Fibroblast of lung (primary cell): Measurements from ENCODE around the gene TDRD7. TPM values are rescaled to one million over a fixed set of nuclear protein-coding genes. Genes with fewer than 3 reads are reported as not detected.

Source experiments
- DNase-seq, 2 donors: peaks; one replicate each; pipeline versions ENCODE4 v3.0.0 to v3.0.0-alpha.2; 2010; ENCODE audit warnings: low read depth in 2 of 2
- H2AFZ ChIP-seq: 2 replicates; pipeline ENCODE4 v1.5.1; 2012; ENCODE audit warnings: low read length, control low read depth, inconsistent platforms
- H3K27ac ChIP-seq: 2 replicates; pipeline ENCODE4 v1.5.1; 2011; ENCODE audit warnings: low read length, control low read depth; ENCODE audit not compliant: insufficient read depth
- H3K27me3 ChIP-seq: 2 replicates; pipeline ENCODE4 v1.5.1; 2011; ENCODE audit warnings: mild to moderate bottlenecking, low read length; ENCODE audit not compliant: control insufficient read depth, insufficient read depth
- H3K36me3 ChIP-seq: 2 replicates; pipeline ENCODE4 v1.5.1; 2011; ENCODE audit warnings: low read length; ENCODE audit not compliant: control insufficient read depth, insufficient read depth
- H3K4me1 ChIP-seq: 2 replicates; pipeline ENCODE4 v1.5.1; 2011; ENCODE audit warnings: low read length; ENCODE audit not compliant: control insufficient read depth, insufficient read depth; ENCODE audit errors: extremely low read depth
- H3K4me2 ChIP-seq: 2 replicates; pipeline ENCODE4 v1.5.1; 2011; ENCODE audit warnings: low read length, control low read depth; ENCODE audit not compliant: insufficient read depth; ENCODE audit errors: extremely low read depth
- H3K4me3 ChIP-seq, 4 experiments: fragments of 200-600 bp in 1 of 4; sonication (generic) in 1 of 4; replicated peaks in 1 of 4; 2 replicates each; pipeline ENCODE4 v1.5.1; 2011 to 2016; ENCODE audit warnings: low read length in 4 of 4, low read depth in 3 of 4, mild to moderate bottlenecking in 3 of 4, control low read depth in 2 of 4, inconsistent platforms in 1 of 4, mixed read lengths in 1 of 4; ENCODE audit not compliant: insufficient read depth in 1 of 4; ENCODE audit errors: control extremely low read depth in 1 of 4
- H3K79me2 ChIP-seq: 2 replicates; pipeline ENCODE4 v1.5.1; 2012; ENCODE audit warnings: mild to moderate bottlenecking, low read length, inconsistent platforms; ENCODE audit not compliant: control insufficient read depth, insufficient read depth
- H3K9ac ChIP-seq: 2 replicates; pipeline ENCODE4 v1.5.1; 2011; ENCODE audit warnings: mild to moderate bottlenecking, low read length, control low read depth; ENCODE audit not compliant: insufficient read depth
- H3K9me3 ChIP-seq: 2 replicates; pipeline ENCODE4 v1.5.1; 2012; ENCODE audit warnings: low read depth, low read length; ENCODE audit not compliant: control insufficient read depth, insufficient read depth
- H4K20me1 ChIP-seq: 2 replicates; pipeline ENCODE4 v1.5.1; 2011; ENCODE audit warnings: low read length; ENCODE audit not compliant: control insufficient read depth, insufficient read depth; ENCODE audit errors: extremely low read depth
- CTCF ChIP-seq, 2 donors: IDR thresholded peaks in 1 of 2; conservative IDR thresholded peaks in 1 of 2; 1 replicate in 1 of 2; 2 replicates in 1 of 2; pipeline ENCODE4 v1.5.1; 2011 to 2012; ENCODE audit warnings: low read length in 2 of 2, control low read depth in 1 of 2, inconsistent platforms in 1 of 2, low read depth in 1 of 2, mild to moderate bottlenecking in 1 of 2
- EZH2 ChIP-seq: IDR thresholded peaks from 2 replicates; pipeline ENCODE4 v1.5.1; 2012; ENCODE audit warnings: low read length, control low read depth, mild to moderate bottlenecking; ENCODE audit errors: missing control alignments
- polyA plus RNA-seq, 2 donors: library from polyadenylated mRNA; depleted of rRNA in 1 of 2; stranded (reverse) in 1 of 2; unstranded in 1 of 2; fragments of >200 nt; gene quantifications; 2 replicates each; pipeline ENCODE4 v1.2.1, GENCODE V29; 2011 to 2012; ENCODE audit warnings: missing spikeins in 1 of 2
- total RNA-seq: library from RNA; depleted of rRNA; stranded (reverse); fragments of >200 nt; gene quantifications from 2 replicates; pipeline ENCODE4 v1.2.1, GENCODE V29; 2014

The TDRD7 gene
- total and polyA plus RNA-seq, 2 donors (not counting 1 experiment from before 2014, with no cell fraction given), result 9.8 to 14.7 TPM

- H3K9ac ChIP-seq, result no peak overlapping the region
- peaks cover 3% of the 10 kb centered on the region for H3K4me1 ChIP-seq
- H3K4me2 ChIP-seq, result no peak overlapping the region
Observed at GRCh38 chr9:97521576-97522333, 109.9 kb downstream of the TDRD7 start.

DNA sequence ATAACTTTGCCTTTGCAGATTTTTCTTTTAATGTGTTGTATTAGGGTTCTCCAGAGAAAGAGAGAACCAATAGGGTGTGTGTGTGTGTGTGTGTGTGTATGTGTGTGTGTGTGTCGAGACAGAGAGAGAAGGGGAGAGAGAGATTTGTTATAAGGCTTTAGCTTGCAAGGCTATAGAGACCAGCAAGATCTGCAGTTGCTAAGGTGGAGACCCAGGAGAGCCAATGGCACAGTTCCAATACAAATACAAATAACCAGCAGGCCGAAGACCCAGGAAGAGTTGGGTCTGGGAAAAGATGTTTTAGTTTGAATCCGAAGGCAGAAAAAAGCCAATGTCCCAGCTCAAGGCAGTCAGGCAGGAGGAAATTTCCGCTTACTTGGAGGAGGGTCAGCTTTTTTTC lies 112.5 kb downstream of the TDRD7 start:
- Histone ChIP-seq H3K9ac (no peak overlapping the region), H3K27ac (no peak overlapping the region), H3K79me2 (no peaks in the 10 kb centered on the region), H3K4me3 (no peak overlapping the region), H3K9me3 (no peaks in the 10 kb centered on the region), H3K27me3 (no peaks in the 10 kb centered on the region), H4K20me1 (no peaks in the 10 kb centered on the region), H3K36me3 (no peaks in the 10 kb centered on the region), H3K4me2 (no peak overlapping the region), H3K4me1 (no peaks in the 10 kb centered on the region), H2AFZ (no peak overlapping the region)
- no peak for TF ChIP-seq CTCF (conservative IDR thresholded peaks at IDR 0.05 in 1 of 2, IDR thresholded peaks at IDR 0.05 in 1 of 2; ENCODE audit: low read depth in 1 of 2, low read length in 2 of 2)
- DNase-seq, result no peak

More at GRCh38 chr9:97521576-97522333, 109.9 kb downstream of the TDRD7 start:
- Histone ChIP-seq H3K27me3 (no peaks in the 10 kb centered on the region), H3K79me2 (no peaks in the 10 kb centered on the region), H3K9me3 (no peaks in the 10 kb centered on the region), H3K4me3 (no peak overlapping the region), H4K20me1 (no peaks in the 10 kb centered on the region), H3K27ac (no peak overlapping the region), H2AFZ (no peak overlapping the region), H3K36me3 (no peaks in the 10 kb centered on the region)
- no peak for DNase-seq
- TF ChIP-seq CTCF (conservative IDR thresholded peaks at IDR 0.05 in 1 of 2, IDR thresholded peaks at IDR 0.05 in 1 of 2; ENCODE audit: low read depth in 1 of 2, low read length in 2 of 2), result no peak
- TF ChIP-seq EZH2, result no peak

DNA sequence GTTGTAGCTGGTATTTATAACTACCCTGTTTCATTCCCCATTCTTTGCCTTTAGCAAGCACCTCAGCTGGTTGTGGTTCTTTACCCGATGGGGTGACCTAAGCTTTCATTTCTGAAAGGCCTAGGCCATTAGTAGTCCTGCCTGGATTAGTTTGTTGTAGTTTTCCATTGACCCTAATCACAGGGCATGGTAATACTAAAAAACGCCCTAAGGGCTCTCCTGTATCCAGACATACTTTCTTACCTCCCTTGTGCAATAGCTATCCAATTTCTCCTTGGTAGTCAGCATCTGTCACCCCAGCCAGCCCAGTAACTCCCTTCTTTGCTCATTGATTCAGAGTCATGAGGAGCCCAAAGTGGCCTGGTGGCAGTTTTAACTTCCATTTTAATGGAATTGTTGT lies 113.6 kb downstream of the TDRD7 start:
- Histone ChIP-seq H3K36me3 (no peaks in the 10 kb centered on the region), H4K20me1 (no peaks in the 10 kb centered on the region), H3K27ac (no peak overlapping the region), H3K79me2 (no peaks in the 10 kb centered on the region), H3K27me3 (no peaks in the 10 kb centered on the region), H3K4me3 (no peak overlapping the region), H3K4me2 (no peak overlapping the region), H3K9ac (no peak overlapping the region), H2AFZ (no peak overlapping the region), H3K4me1 (no peaks in the 10 kb centered on the region), H3K9me3 (no peaks in the 10 kb centered on the region)
- no peak for TF ChIP-seq CTCF (conservative IDR thresholded peaks at IDR 0.05 in 1 of 2, IDR thresholded peaks at IDR 0.05 in 1 of 2; ENCODE audit: low read depth in 1 of 2, low read length in 2 of 2)
- TF ChIP-seq EZH2, result no peak
- DNase-seq, result no peak
